H1 (cell line): ENCODE data around the gene DCBLD1. TPM values are rescaled to one million over a fixed set of nuclear protein-coding genes. Genes with fewer than 3 reads are reported as not detected.

Experiments used
- CTCF ChIA-PET: fragments of 300-600 bp; sonication (Branson Sonifier 250); formaldehyde crosslinking; loops from one replicate; lab custom pipeline; 2021; ENCODE audit not compliant: partially characterized antibody; lab: Charles Lee
- POLR2A ChIA-PET: fragments of 300-600 bp; sonication (Branson Sonifier 250); formaldehyde crosslinking; loops from one replicate; lab custom pipeline; 2021; ENCODE audit warnings: inconsistent platforms; ENCODE audit not compliant: partially characterized antibody; lab: Charles Lee
- DNase-seq, 2 experiments: peaks; one replicate each; pipeline versions ENCODE4 v3.0.0 to v3.0.0-alpha.2; 2010 to 2022; ENCODE audit warnings: low spot score in 2 of 2, low read depth in 1 of 2, mixed read lengths in 1 of 2
- FAIRE-seq: peaks from 2 replicates; lab custom pipeline; 2011; peaks lifted over from hg19 to GRCh38; lab: Jason Lieb, UNC
- H2AFZ ChIP-seq: 2 replicates; pipeline ENCODE4 v1.8.1; 2012; ENCODE audit warnings: low read length, inconsistent platforms
- H2AK5ac ChIP-seq: 2 replicates; pipeline ENCODE4 v1.6.1; 2013; ENCODE audit warnings: low read depth, low read length
- H2BK120ac ChIP-seq: replicated peaks from 2 replicates; pipeline ENCODE3; 2013; ENCODE audit warnings: low read depth, low read length, inconsistent platforms
- H2BK12ac ChIP-seq: 2 replicates; pipeline ENCODE4 v1.6.1; 2013; ENCODE audit warnings: low read depth, low read length
- H2BK15ac ChIP-seq: 2 replicates; pipeline ENCODE4 v1.6.1; 2013; ENCODE audit warnings: low read length
- H2BK20ac ChIP-seq: 2 replicates; pipeline ENCODE4 v1.6.1; 2013; ENCODE audit warnings: low read length
- H2BK5ac ChIP-seq: 2 replicates; pipeline ENCODE4 v1.6.1; 2013; ENCODE audit warnings: low read depth, low read length
- H3K14ac ChIP-seq: 2 replicates; pipeline ENCODE4 v1.6.1; 2013; ENCODE audit warnings: inconsistent platforms; ENCODE audit not compliant: insufficient read length
- H3K18ac ChIP-seq: 2 replicates; pipeline ENCODE4 v1.6.1; 2013; ENCODE audit warnings: low read length; ENCODE audit errors: extremely low read depth
- H3K23ac ChIP-seq: 2 replicates; pipeline ENCODE4 v1.6.1; 2013; ENCODE audit warnings: inconsistent platforms; ENCODE audit not compliant: insufficient read length
- H3K23me2 ChIP-seq: 2 replicates; pipeline ENCODE4 v1.6.1; 2013; ENCODE audit warnings: low read depth, low read length
- H3K27ac ChIP-seq: 2 replicates; pipeline ENCODE4 v1.6.1; 2011; ENCODE audit warnings: low read depth, low read length, inconsistent platforms
- H3K27me3 ChIP-seq, 4 experiments: replicated peaks in 1 of 4; 1 replicate in 1 of 4; 2 replicates in 3 of 4; pipeline versions ENCODE4 v1.6.1 to v1.8.1; 2011 to 2013; ENCODE audit warnings: low read length in 3 of 4, mild to moderate bottlenecking in 3 of 4, inconsistent platforms in 2 of 4, mixed read lengths in 2 of 4, moderate library complexity in 1 of 4; ENCODE audit not compliant: control insufficient read depth in 3 of 4, insufficient read depth in 3 of 4; ENCODE audit errors: extremely low read depth in 1 of 4
- H3K36me3 ChIP-seq, 4 experiments: 2 replicates each; pipeline versions ENCODE4 v1.6.1 to v1.8.1; 2011 to 2013; ENCODE audit warnings: mild to moderate bottlenecking in 4 of 4, low read length in 3 of 4, moderate library complexity in 2 of 4, control low read depth in 1 of 4, inconsistent platforms in 1 of 4; ENCODE audit not compliant: insufficient read depth in 4 of 4, control insufficient read depth in 2 of 4
- H3K4ac ChIP-seq: replicated peaks from 2 replicates; pipeline ENCODE3; 2013; ENCODE audit warnings: low read length, low read depth, mixed read lengths, inconsistent platforms; ENCODE audit not compliant: insufficient read length
- H3K4me1 ChIP-seq, 4 experiments: replicated peaks in 1 of 4; 1 replicate in 1 of 4; 2 replicates in 3 of 4; pipeline versions ENCODE4 v1.6.1 to v1.8.1; 2011 to 2013; ENCODE audit warnings: low read length in 3 of 4, inconsistent platforms in 2 of 4, mixed read lengths in 1 of 4; ENCODE audit not compliant: insufficient read depth in 4 of 4, control insufficient read depth in 3 of 4
- H3K4me2 ChIP-seq, 2 experiments: 2 replicates each; pipeline versions ENCODE4 v1.6.1 to v1.8.1; 2011 to 2013; ENCODE audit warnings: low read depth in 2 of 2, low read length in 2 of 2, control low read depth in 1 of 2, inconsistent platforms in 1 of 2, mild to moderate bottlenecking in 1 of 2; ENCODE audit not compliant: insufficient read depth in 1 of 2
- H3K4me3 ChIP-seq, 4 experiments: fragments of 200-600, 300-600 bp in 1 of 4; sonication (generic), shearing (Covaris generic), sonication (Bioruptor Twin) in 1 of 4; 2 replicates each; pipeline versions ENCODE4 v1.5.1 to v1.8.1; 2011 to 2016; ENCODE audit warnings: low read length in 4 of 4, low read depth in 3 of 4, control low read depth in 2 of 4, inconsistent platforms in 2 of 4, mild to moderate bottlenecking in 2 of 4, mixed read lengths in 1 of 4, moderate library complexity in 1 of 4; ENCODE audit not compliant: insufficient read depth in 2 of 4; ENCODE audit errors: extremely low read depth in 1 of 4
- H3K56ac ChIP-seq: replicated peaks from 2 replicates; pipeline ENCODE3; 2013; ENCODE audit warnings: low read depth, mild to moderate bottlenecking, mixed read lengths, low read length, inconsistent platforms; ENCODE audit not compliant: insufficient read length
- H3K79me1 ChIP-seq: 2 replicates; pipeline ENCODE4 v1.6.1; 2013; ENCODE audit warnings: low read depth, low read length, control low read depth
- H3K79me2 ChIP-seq, 2 experiments: 2 replicates each; pipeline versions ENCODE4 v1.6.1 to v1.8.1; 2012 to 2013; ENCODE audit warnings: low read length in 2 of 2, mild to moderate bottlenecking in 2 of 2, inconsistent platforms in 1 of 2; ENCODE audit not compliant: insufficient read depth in 2 of 2, control insufficient read depth in 1 of 2
- H3K9ac ChIP-seq, 4 experiments: replicated peaks in 1 of 4; 1 replicate in 1 of 4; 2 replicates in 3 of 4; pipeline versions ENCODE4 v1.6.1 to v1.8.1; 2011 to 2013; ENCODE audit warnings: low read depth in 3 of 4, low read length in 3 of 4, control low read depth in 2 of 4, mild to moderate bottlenecking in 2 of 4, moderate library complexity in 2 of 4, inconsistent platforms in 1 of 4; ENCODE audit errors: extremely low read depth in 1 of 4
- H3K9me3 ChIP-seq, 2 experiments: 2 replicates each; pipeline versions ENCODE4 v1.6.1 to v1.8.1; 2012 to 2013; ENCODE audit warnings: mild to moderate bottlenecking in 2 of 2, moderate library complexity in 2 of 2, control low read depth in 1 of 2, inconsistent platforms in 1 of 2, low read depth in 1 of 2, low read length in 1 of 2, mixed read lengths in 1 of 2; ENCODE audit not compliant: insufficient read depth in 2 of 2
- H4K20me1 ChIP-seq, 2 experiments: replicated peaks in 1 of 2; 2 replicates each; pipeline versions ENCODE3 to v1.8.1; 2011 to 2013; ENCODE audit warnings: inconsistent platforms in 2 of 2, low read length in 2 of 2, mild to moderate bottlenecking in 1 of 2; ENCODE audit not compliant: insufficient read depth in 2 of 2, control insufficient read depth in 1 of 2
- H4K5ac ChIP-seq: 2 replicates; pipeline ENCODE4 v1.6.1; 2013; ENCODE audit warnings: low read length, low read depth, mixed read lengths, inconsistent platforms; ENCODE audit not compliant: insufficient read length
- H4K8ac ChIP-seq: 2 replicates; pipeline ENCODE4 v1.8.0; 2013; ENCODE audit warnings: mild to moderate bottlenecking, moderate library complexity, low read length, inconsistent platforms; ENCODE audit not compliant: insufficient read depth; ENCODE audit errors: extremely low read depth
- H4K91ac ChIP-seq: replicated peaks from 2 replicates; pipeline ENCODE3; 2013; ENCODE audit warnings: low read length, mixed read lengths, inconsistent platforms; ENCODE audit not compliant: insufficient read length
- ASH2L ChIP-seq: fragments of 200-600, 300-600 bp; sonication (generic); IDR thresholded peaks from one replicate; pipeline ENCODE4 v1.7.1; 2017; ENCODE audit warnings: low read length
- CBX8 ChIP-seq: fragments of 300-800, 300-1000 bp; sonication (generic); IDR thresholded peaks from 2 replicates; pipeline ENCODE4 v1.7.1; 2016; ENCODE audit warnings: low read depth, low read length, borderline replicate concordance
- CHD1 ChIP-seq: IDR thresholded peaks from 2 replicates; pipeline ENCODE4 v1.6.1; 2012; ENCODE audit warnings: low read depth, low read length, improper control_type of control experiment
- CHD2 ChIP-seq: IDR thresholded peaks from 2 replicates; pipeline ENCODE4 v1.6.1; 2012; ENCODE audit warnings: low read length, improper control_type of control experiment
- EGR1 ChIP-seq: IDR thresholded peaks from 2 replicates; pipeline ENCODE4 v1.6.1; 2011; ENCODE audit warnings: low read depth, low read length, borderline replicate concordance
- HDAC2 ChIP-seq, 2 experiments: fragments of 300-600 bp in 1 of 2; sonication (generic) in 1 of 2; IDR thresholded peaks; 2 replicates each; pipeline ENCODE4 v1.6.1; 2011 to 2012; ENCODE audit warnings: low read depth in 2 of 2, low read length in 2 of 2, mild to moderate bottlenecking in 2 of 2, moderate library complexity in 2 of 2, borderline replicate concordance in 1 of 2, inconsistent platforms in 1 of 2
- HDAC6 ChIP-seq: IDR thresholded peaks from one replicate; pipeline ENCODE4 v1.7.1; 2012; ENCODE audit warnings: low read depth, mild to moderate bottlenecking, inconsistent platforms, low read length, moderate library complexity
- KDM1A ChIP-seq: fragments of 200-600, 300-600 bp; sonication (generic); IDR thresholded peaks from 2 replicates; pipeline ENCODE4 v1.7.1; 2016; ENCODE audit warnings: mild to moderate bottlenecking, low read length, borderline replicate concordance
- NANOG ChIP-seq: IDR thresholded peaks from 2 replicates; pipeline ENCODE4 v1.6.1; 2011; ENCODE audit warnings: low read length, low read depth, mild to moderate bottlenecking, inconsistent platforms; ENCODE audit not compliant: insufficient read depth, poor library complexity, severe bottlenecking
- RNF2 ChIP-seq: fragments of 200-900, 300-1000 bp; sonication (generic); IDR thresholded peaks from 2 replicates; pipeline ENCODE4 v1.7.1; 2016; ENCODE audit warnings: borderline replicate concordance, low read depth, mild to moderate bottlenecking, antibody characterized with exemption, low read length; ENCODE audit not compliant: poor library complexity, severe bottlenecking; ENCODE audit errors: missing control alignments
- TCF12 ChIP-seq: IDR thresholded peaks from 2 replicates; pipeline ENCODE4 v1.6.1; 2011; ENCODE audit warnings: low read depth, mild to moderate bottlenecking, low read length
- ZNF274 ChIP-seq: IDR thresholded peaks from 2 replicates; pipeline ENCODE4 v1.7.0; 2012; ENCODE audit warnings: low read length, borderline replicate concordance; ENCODE audit errors: extremely low read depth
- WGBS, 2 experiments: shearing (Covaris generic) in 1 of 2; methylation state at CpG; one replicate each; pipeline versions ENCODE4 v1.1.6 to v1.1.7; 2013 to 2015; ENCODE audit warnings: low lambda C conversion rate in 2 of 2, mixed read lengths in 2 of 2, inconsistent platforms in 1 of 2, low coverage in 1 of 2, missing lambda C conversion rate in 1 of 2; ENCODE audit not compliant: insufficient replicate concordance in 2 of 2, insufficient coverage in 1 of 2, insufficient read length in 1 of 2; ENCODE audit errors: extremely low coverage in 1 of 2, missing lambda C conversion rate in 1 of 2; 5-methylcytosine and 5-hydroxymethylcytosine counted together
- polyA plus RNA-seq, 7 experiments: library from polyadenylated mRNA; depleted of rRNA in 3 of 7; stranded (reverse) in 5 of 7; unstranded in 2 of 7; fragments of >200 nt in 5 of 7; fragments of 200-250 nt in 2 of 7; gene quantifications; 1 replicate in 5 of 7; 2 replicates in 1 of 7; 4 replicates in 1 of 7; pipeline versions ENCODE4 v1.2.1 to v1.2.3, GENCODE V29; 2011 to 2013; ENCODE audit warnings: missing spikeins in 2 of 7, mixed read lengths in 2 of 7
- total RNA-seq: library from RNA; stranded (reverse); fragmentation: NEBNext Ultra II Directional; extraction: Animal tissue kit (Norgen Biotek cat#: 25700); gene quantifications from 2 replicates; pipeline ENCODE4 v1.2.1, GENCODE V29; 2021
- TF ChIP-seq, protein P1 (sequence below): IDR thresholded peaks from 2 replicates; pipeline ENCODE4 v1.6.1; 2011; ENCODE audit warnings: low read length, improper control_type of control experiment

The DCBLD1 gene
- total and polyA plus RNA-seq, 2 of the 8 experiments (the other 6 are each of a cell fraction or from before 2014, with no cell fraction given): 3.9 to 11.2 TPM

DNA sequence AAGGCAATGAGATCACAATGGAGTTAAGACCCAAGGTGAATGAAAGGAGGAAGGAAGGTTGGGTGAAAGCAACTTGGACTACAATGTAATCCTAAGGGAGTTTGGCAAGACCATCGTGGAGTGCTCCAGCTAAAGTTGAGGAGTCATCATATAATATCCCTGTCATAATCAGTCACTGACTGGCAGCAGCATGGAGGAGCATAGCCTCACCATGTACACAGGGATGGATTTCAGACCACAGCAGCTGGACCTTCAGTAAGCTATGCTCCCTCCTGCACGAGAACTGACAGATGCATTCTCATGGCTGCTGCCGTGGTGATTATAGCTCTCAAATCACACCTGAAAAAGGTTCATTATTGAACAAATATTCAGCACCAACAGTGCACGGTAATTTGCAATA lies 76.8 kb downstream of the DCBLD1 start:
- Histone ChIP-seq H3K9ac (no peak overlapping the region), H3K23ac (no peak overlapping the region), H2BK12ac (no peak overlapping the region), H3K4me1 (no peaks in the 10 kb centered on the region), H3K23me2 (no peaks in the 10 kb centered on the region), H4K91ac (no peak overlapping the region), H3K4me2 (no peak overlapping the region), H3K27me3 (no peaks in the 10 kb centered on the region), H2BK120ac (no peak overlapping the region), H3K9me3 (no peaks in the 10 kb centered on the region), H2BK20ac (no peak overlapping the region), H3K56ac (no peak overlapping the region), H4K20me1 (no peaks in the 10 kb centered on the region), H2BK5ac (no peak overlapping the region), H3K36me3 (peaks cover 3 to 5% (median 3%) of the 10 kb centered on the region in 4 experiments; a peak in 4 of 8 replicates), H2AK5ac (no peak overlapping the region), H4K8ac (no peak overlapping the region), H4K5ac (no peak overlapping the region), H3K4ac (no peak overlapping the region), H3K18ac (no peak overlapping the region), H3K27ac (no peak overlapping the region), H2BK15ac (no peak overlapping the region), H3K79me2 (no peaks in the 10 kb centered on the region), H3K4me3 (no peak overlapping the region), H3K14ac (no peak overlapping the region), H3K79me1 (no peaks in the 10 kb centered on the region), H2AFZ (no peak overlapping the region)
- ChIA-PET POLR2A (no interaction called here), CTCF (interaction anchor here (0.6 to 6.0 kb wide), 4 partner anchors 80 to 1059 kb away, joined by 3 to 57 read pairs (median 4); partner anchors contain the start of gene ROS1)
- WGBS, 2 experiments: 90% methylated on average over 4 of the region's 4 CpGs; no CpG with 5 or more reads in 1 of the 2 experiments
- FAIRE-seq (no peak), DNase-seq (no peak)
- no peak for TF ChIP-seq KDM1A
- no peak for TF ChIP-seq ZNF274
- TF ChIP-seq, protein P1, sequence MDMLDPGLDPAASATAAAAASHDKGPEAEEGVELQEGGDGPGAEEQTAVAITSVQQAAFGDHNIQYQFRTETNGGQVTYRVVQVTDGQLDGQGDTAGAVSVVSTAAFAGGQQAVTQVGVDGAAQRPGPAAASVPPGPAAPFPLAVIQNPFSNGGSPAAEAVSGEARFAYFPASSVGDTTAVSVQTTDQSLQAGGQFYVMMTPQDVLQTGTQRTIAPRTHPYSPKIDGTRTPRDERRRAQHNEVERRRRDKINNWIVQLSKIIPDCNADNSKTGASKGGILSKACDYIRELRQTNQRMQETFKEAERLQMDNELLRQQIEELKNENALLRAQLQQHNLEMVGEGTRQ: no peak
- no peak for TF ChIP-seq CHD1
- TF ChIP-seq TCF12: no peak
- no peak for TF ChIP-seq CHD2
- no peak for TF ChIP-seq NANOG
- TF ChIP-seq HDAC6: no peak
- no peak for TF ChIP-seq CBX8
- no peak for TF ChIP-seq EGR1
- TF ChIP-seq RNF2: no peak
- TF ChIP-seq ASH2L: no peak
- TF ChIP-seq HDAC2 (IDR thresholded peaks at IDR 0.05; ENCODE audit: borderline replicate concordance in 1 of 2, low read depth in 2 of 2, low read length in 2 of 2): no peak
